GM23338 (cell line): ENCODE measurements around the gene COL18A1.

Source experiments
- CREB1 ChIP-seq: fragments of 250-450 bp; sonication (Bioruptor Pico); IDR thresholded peaks from 2 replicates; pipeline ENCODE4 v1.5.0; 2020; ENCODE audit warnings: low read depth, mild to moderate bottlenecking, moderate library complexity
- CTCF ChIP-seq, 2 experiments: fragments of 200-600 bp in 1 of 2; sonication (generic) in 1 of 2; conservative IDR thresholded peaks; 2 replicates each; pipeline versions ENCODE4 v1.5.1 to v1.6.1; 2016 to 2017; ENCODE audit warnings: antibody characterized with exemption in 2 of 2, low read depth in 2 of 2, mild to moderate bottlenecking in 2 of 2, moderate library complexity in 1 of 2
- EZH2 ChIP-seq: fragments of 200-600 bp; sonication (generic); IDR thresholded peaks from one replicate; pipeline ENCODE4 v1.8.0; 2017; ENCODE audit warnings: antibody characterized with exemption, mild to moderate bottlenecking, low read depth; ENCODE audit not compliant: unreplicated experiment
- EZH2phosphoT487 ChIP-seq: fragments of 200-600 bp; sonication (generic); IDR thresholded peaks from one replicate; pipeline ENCODE4 v1.8.1; 2018; ENCODE audit warnings: antibody characterized with exemption; ENCODE audit not compliant: unreplicated experiment
- JUNB ChIP-seq: IDR thresholded peaks from one replicate; pipeline ENCODE4 v1.6.1; 2016; ENCODE audit warnings: antibody characterized with exemption; ENCODE audit not compliant: unreplicated experiment
- NANOG ChIP-seq: IDR thresholded peaks from 2 replicates; pipeline ENCODE4 v1.6.1; 2016; ENCODE audit warnings: antibody characterized with exemption, borderline replicate concordance
- POLR2AphosphoS5 ChIP-seq: IDR thresholded peaks from 2 replicates; pipeline ENCODE4 v1.6.1; 2016; ENCODE audit warnings: antibody characterized with exemption, low read depth
- REST ChIP-seq: IDR thresholded peaks from one replicate; pipeline ENCODE4 v1.6.1; 2018; ENCODE audit warnings: antibody characterized with exemption; ENCODE audit not compliant: unreplicated experiment
- STAT1 ChIP-seq: IDR thresholded peaks from one replicate; pipeline ENCODE4 v1.6.1; 2016; ENCODE audit warnings: antibody characterized with exemption; ENCODE audit not compliant: unreplicated experiment
- ZNF114 ChIP-seq: fragments of 250-450 bp; sonication (Bioruptor Pico); IDR thresholded peaks from 2 replicates; pipeline ENCODE4 v1.5.0; 2020; ENCODE audit warnings: mild to moderate bottlenecking, moderate library complexity
- ZNF331 ChIP-seq: fragments of 250-450 bp; sonication (Bioruptor Pico); IDR thresholded peaks from 2 replicates; pipeline ENCODE4 v1.5.0; 2020; ENCODE audit warnings: low read depth, mild to moderate bottlenecking, moderate library complexity
- TF ChIP-seq, protein P1 (sequence below): IDR thresholded peaks from 2 replicates; pipeline ENCODE4 v1.6.1; 2016; ENCODE audit warnings: antibody characterized with exemption

GRCh38 chr21:45429221-45430175 is 24.5 kb downstream of the COL18A1 start:
- TF ChIP-seq CTCF (conservative IDR thresholded peaks at IDR 0.05; ENCODE audit: low read depth in 2 of 2) (no peak), EZH2phosphoT487 (no peak), POLR2AphosphoS5 (no peak), JUNB (no peak), REST (no peak), EZH2 (no peak), NANOG (no peak), CREB1 (CRISPR knock-in tag) (no peak), ZNF331 (no peak), ZNF114 (CRISPR knock-in tag) (no peak), STAT1 (no peak)
- TF ChIP-seq, protein P1, sequence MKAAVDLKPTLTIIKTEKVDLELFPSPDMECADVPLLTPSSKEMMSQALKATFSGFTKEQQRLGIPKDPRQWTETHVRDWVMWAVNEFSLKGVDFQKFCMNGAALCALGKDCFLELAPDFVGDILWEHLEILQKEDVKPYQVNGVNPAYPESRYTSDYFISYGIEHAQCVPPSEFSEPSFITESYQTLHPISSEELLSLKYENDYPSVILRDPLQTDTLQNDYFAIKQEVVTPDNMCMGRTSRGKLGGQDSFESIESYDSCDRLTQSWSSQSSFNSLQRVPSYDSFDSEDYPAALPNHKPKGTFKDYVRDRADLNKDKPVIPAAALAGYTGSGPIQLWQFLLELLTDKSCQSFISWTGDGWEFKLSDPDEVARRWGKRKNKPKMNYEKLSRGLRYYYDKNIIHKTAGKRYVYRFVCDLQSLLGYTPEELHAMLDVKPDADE: no peak
